T-helper 17 cell (primary cell): ENCODE data around the gene ASXL1. TPM values are rescaled to one million over a fixed set of nuclear protein-coding genes. Genes with fewer than 3 reads are reported as not detected.

Experiments
- ATAC-seq: fragments of 150-1000 bp; cut with Tn5 transposase; 2 replicates; pipeline ENCODE4 v1.10.0; 2021; ENCODE audit warnings: mild to moderate bottlenecking, moderate library complexity
- DNase-seq, 3 donors: peaks; one replicate each; pipeline versions ENCODE4 v3.0.0 to v3.0.0-alpha.2; 2020 to 2021
- H3K9me3 ChIP-seq: one replicate; pipeline ENCODE4 v1.7.0; 2013; ENCODE audit warnings: low read length, mild to moderate bottlenecking; ENCODE audit not compliant: control insufficient read depth, poor library complexity, severe bottlenecking
- H3K27ac Mint-ChIP-seq: one replicate; pipeline ENCODE4 v1.8.0; 2022; ENCODE audit warnings: mild to moderate bottlenecking, moderate library complexity, mixed read lengths
- H3K27me3 Mint-ChIP-seq: one replicate; pipeline ENCODE4 v1.8.0; 2022; ENCODE audit warnings: mixed read lengths
- H3K36me3 Mint-ChIP-seq: one replicate; pipeline ENCODE4 v1.8.0; 2022; ENCODE audit warnings: low read depth, mixed read lengths
- H3K4me1 Mint-ChIP-seq: one replicate; pipeline ENCODE4 v1.8.0; 2022; ENCODE audit warnings: mild to moderate bottlenecking, mixed read lengths
- H3K4me3 Mint-ChIP-seq: one replicate; pipeline ENCODE4 v1.8.0; 2022; ENCODE audit warnings: mild to moderate bottlenecking, moderate library complexity, mixed read lengths
- total RNA-seq, 4 donors: library from RNA in 2 of 4; stranded (reverse) in 2 of 4; gene quantifications; one replicate each; pipeline ENCODE4 v1.2.3 and lab custom pipeline; 2022 to 2026

The ASXL1 gene
- total RNA-seq, 2 donors from 2014 or later: 198 to 207 TPM

GRCh38 chr20:32411955-32412706 is 54.0 kb downstream of the ASXL1 start:
- H3K4me1 Mint-ChIP-seq: peaks cover 42% of the 10 kb centered on the region
- H3K36me3 Mint-ChIP-seq: peaks cover 6% of the 10 kb centered on the region
- H3K27ac Mint-ChIP-seq: peak overlapping the region; percentile 63
- no peaks in the 10 kb centered on the region for H3K27me3 Mint-ChIP-seq
- H3K4me3 Mint-ChIP-seq: no peak overlapping the region
- DNase-seq (no peak), ATAC-seq (no peak)
- no peaks in the 10 kb centered on the region for H3K9me3 ChIP-seq

DNA sequence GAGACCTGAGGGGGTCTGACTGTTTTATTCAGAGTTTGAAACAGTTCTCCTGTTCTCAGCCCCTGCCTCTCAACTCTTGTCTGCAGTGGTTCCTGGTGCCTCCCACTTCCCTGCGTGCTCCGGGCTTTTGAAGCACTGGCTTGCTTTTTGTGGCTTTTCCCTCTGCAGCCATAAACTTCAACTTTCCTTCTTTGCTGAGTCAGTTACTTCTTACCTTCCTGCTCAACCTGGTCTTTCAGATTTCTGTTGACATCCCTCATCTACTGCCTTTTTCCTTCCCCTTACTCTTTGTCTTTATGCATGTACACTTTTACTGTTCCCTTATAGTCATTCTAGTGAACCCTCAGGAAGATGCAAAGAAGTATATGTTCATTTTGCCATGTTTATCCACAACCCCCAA is 57.4 kb downstream of the ASXL1 start:
- H3K36me3 Mint-ChIP-seq: peaks cover 6% of the 10 kb centered on the region
- ATAC-seq (peak; percentile 12), DNase-seq (no peak)
- H3K27me3 Mint-ChIP-seq: no peaks in the 10 kb centered on the region
- H3K27ac Mint-ChIP-seq: peak overlapping the region; percentile 39
- H3K4me3 Mint-ChIP-seq: no peak overlapping the region
- H3K9me3 ChIP-seq: no peaks in the 10 kb centered on the region
- H3K4me1 Mint-ChIP-seq: peaks cover 40% of the 10 kb centered on the region

DNA sequence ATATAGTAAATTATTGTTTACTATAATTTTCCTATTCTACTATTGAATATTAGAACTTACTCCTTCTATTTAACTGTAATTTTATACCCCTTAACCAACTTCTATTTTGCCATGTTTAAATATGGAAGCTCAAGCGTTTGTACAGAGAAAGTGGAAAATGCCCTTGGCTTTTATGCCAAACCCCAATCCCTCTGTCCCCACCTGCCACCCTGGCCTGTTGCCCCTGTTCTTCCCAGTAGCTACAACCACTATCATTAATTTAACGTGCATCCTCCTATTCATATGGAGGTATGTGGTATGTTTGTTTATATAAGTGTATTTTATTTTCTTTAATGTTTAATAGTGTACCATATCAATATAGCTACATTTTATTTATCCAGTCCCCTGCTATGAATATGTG is 58.1 kb downstream of the ASXL1 start:
- no peak for ATAC-seq
- no peak for DNase-seq
- H3K27me3 Mint-ChIP-seq: no peaks in the 10 kb centered on the region
- H3K27ac Mint-ChIP-seq: peak overlapping the region; percentile 39
- H3K9me3 ChIP-seq: no peaks in the 10 kb centered on the region
- no peak overlapping the region for H3K4me3 Mint-ChIP-seq
- H3K4me1 Mint-ChIP-seq: peaks cover 43% of the 10 kb centered on the region
- H3K36me3 Mint-ChIP-seq: peaks cover 6% of the 10 kb centered on the region

DNA sequence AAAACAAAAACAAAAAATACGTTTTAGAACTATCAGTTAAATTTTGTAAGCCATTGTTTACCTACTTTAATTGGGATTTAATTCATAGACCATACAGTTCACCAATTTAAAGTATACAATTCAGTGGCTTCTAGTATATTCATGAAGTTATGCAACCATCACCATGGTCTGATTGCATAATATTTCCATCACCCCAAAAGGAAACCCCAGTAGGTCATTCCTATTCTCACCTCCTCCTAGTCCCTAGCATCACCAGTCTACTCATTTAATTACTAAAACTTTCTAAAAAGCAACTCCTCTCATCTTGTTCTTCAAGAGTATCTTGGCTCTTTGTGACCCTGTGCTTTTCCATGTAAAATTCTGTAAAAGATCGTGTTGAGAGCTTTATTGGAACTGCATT is 60.2 kb downstream of the ASXL1 start:
- H3K36me3 Mint-ChIP-seq: peaks cover 2% of the 10 kb centered on the region
- H3K4me3 Mint-ChIP-seq: no peak overlapping the region
- H3K27ac Mint-ChIP-seq: no peak overlapping the region
- no peaks in the 10 kb centered on the region for H3K9me3 ChIP-seq
- no peak for ATAC-seq
- peaks cover 30% of the 10 kb centered on the region for H3K4me1 Mint-ChIP-seq
- DNase-seq: no peak
- H3K27me3 Mint-ChIP-seq: no peaks in the 10 kb centered on the region

DNA sequence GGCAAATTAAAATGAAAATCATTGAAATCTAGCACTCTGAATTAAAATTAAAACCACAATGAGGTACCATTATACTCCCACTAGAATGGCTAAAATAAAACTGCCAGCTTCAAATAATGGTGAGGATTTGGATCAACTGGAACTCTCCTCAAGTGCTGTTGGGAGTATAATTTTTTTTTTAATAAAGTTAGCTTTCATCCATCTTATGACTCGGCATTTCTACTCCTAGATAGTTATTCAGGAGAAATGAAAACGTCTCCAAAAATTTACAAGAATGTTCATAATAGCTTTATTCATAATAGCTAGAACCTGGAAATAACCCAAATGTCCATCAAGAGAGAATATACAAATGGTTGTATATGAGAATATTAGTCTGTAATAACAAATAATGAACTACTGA is 63.2 kb downstream of the ASXL1 start:
- Mint-ChIP-seq H3K27me3 (no peaks in the 10 kb centered on the region), H3K4me1 (peaks cover 14% of the 10 kb centered on the region), H3K27ac (no peak overlapping the region), H3K4me3 (no peak overlapping the region), H3K36me3 (peaks cover 2% of the 10 kb centered on the region)
- DNase-seq (no peak), ATAC-seq (no peak)
- H3K9me3 ChIP-seq: no peaks in the 10 kb centered on the region

DNA sequence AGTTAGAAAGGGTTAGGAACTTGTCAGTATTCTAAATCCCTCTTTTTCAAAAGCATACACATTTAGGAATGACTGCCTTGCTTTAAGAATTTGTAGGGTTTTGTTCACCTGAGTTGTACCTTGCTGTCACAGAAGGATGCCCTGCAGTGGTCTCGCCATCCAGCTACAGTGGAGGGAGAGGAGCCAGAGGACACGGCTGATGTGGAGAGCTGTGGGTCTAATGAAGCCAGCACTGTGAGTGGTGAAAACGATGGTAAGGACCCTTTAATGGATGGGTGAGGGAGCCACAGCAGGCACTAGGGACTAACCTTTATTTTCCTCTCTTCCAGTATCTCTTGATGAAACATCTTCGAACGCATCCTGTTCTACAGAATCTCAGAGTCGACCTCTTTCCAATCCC is 69.9 kb downstream of the ASXL1 start:
- Mint-ChIP-seq H3K4me1 (peaks cover 19% of the 10 kb centered on the region), H3K4me3 (no peak overlapping the region), H3K27ac (peak overlapping the region; percentile 86), H3K27me3 (no peaks in the 10 kb centered on the region), H3K36me3 (peaks cover 20% of the 10 kb centered on the region)
- H3K9me3 ChIP-seq: no peaks in the 10 kb centered on the region
- ATAC-seq (no peak), DNase-seq (no peak)

- no peaks in the 10 kb centered on the region for H3K27me3 Mint-ChIP-seq
Observed at GRCh38 chr20:32429343-32429742, 71.2 kb downstream of the ASXL1 start.

GRCh38 chr20:32429745-32430360 is 71.7 kb downstream of the ASXL1 start:
- H3K4me3 Mint-ChIP-seq: no peak overlapping the region
- no peaks in the 10 kb centered on the region for H3K9me3 ChIP-seq
- no peaks in the 10 kb centered on the region for H3K27me3 Mint-ChIP-seq
- peak overlapping the region; percentile 29 for H3K27ac Mint-ChIP-seq
- ATAC-seq (no peak), DNase-seq (no peak)
- peaks cover 19% of the 10 kb centered on the region for H3K4me1 Mint-ChIP-seq
- peaks cover 21% of the 10 kb centered on the region for H3K36me3 Mint-ChIP-seq

More at GRCh38 chr20:32429343-32429742, 71.2 kb downstream of the ASXL1 start:
- Mint-ChIP-seq H3K4me3 (no peak overlapping the region), H3K36me3 (peaks cover 21% of the 10 kb centered on the region), H3K27ac (no peak overlapping the region), H3K4me1 (peaks cover 19% of the 10 kb centered on the region)
- DNase-seq (no peak), ATAC-seq (no peak)
- H3K9me3 ChIP-seq: no peaks in the 10 kb centered on the region

- Mint-ChIP-seq H3K27ac (no peak overlapping the region), H3K36me3 (peaks cover 18% of the 10 kb centered on the region)
- DNase-seq: no peak
Observed at GRCh38 chr20:32431457-32431856, 73.3 kb downstream of the ASXL1 start.

GRCh38 chr20:32432277-32432676 is 74.1 kb downstream of the ASXL1 start:
- H3K9me3 ChIP-seq: no peaks in the 10 kb centered on the region
- peak overlapping the region; percentile 19 for H3K27ac Mint-ChIP-seq
- ATAC-seq: no peak
- peaks cover 17% of the 10 kb centered on the region for H3K36me3 Mint-ChIP-seq
- no peak for DNase-seq
- H3K4me3 Mint-ChIP-seq: peak overlapping the region; percentile 12
- H3K4me1 Mint-ChIP-seq: peaks cover 14% of the 10 kb centered on the region
- no peaks in the 10 kb centered on the region for H3K27me3 Mint-ChIP-seq

More at GRCh38 chr20:32431457-32431856, 73.3 kb downstream of the ASXL1 start:
- Mint-ChIP-seq H3K4me1 (peaks cover 16% of the 10 kb centered on the region), H3K27me3 (no peaks in the 10 kb centered on the region), H3K4me3 (no peak overlapping the region)
- no peak for ATAC-seq
- no peaks in the 10 kb centered on the region for H3K9me3 ChIP-seq

DNA sequence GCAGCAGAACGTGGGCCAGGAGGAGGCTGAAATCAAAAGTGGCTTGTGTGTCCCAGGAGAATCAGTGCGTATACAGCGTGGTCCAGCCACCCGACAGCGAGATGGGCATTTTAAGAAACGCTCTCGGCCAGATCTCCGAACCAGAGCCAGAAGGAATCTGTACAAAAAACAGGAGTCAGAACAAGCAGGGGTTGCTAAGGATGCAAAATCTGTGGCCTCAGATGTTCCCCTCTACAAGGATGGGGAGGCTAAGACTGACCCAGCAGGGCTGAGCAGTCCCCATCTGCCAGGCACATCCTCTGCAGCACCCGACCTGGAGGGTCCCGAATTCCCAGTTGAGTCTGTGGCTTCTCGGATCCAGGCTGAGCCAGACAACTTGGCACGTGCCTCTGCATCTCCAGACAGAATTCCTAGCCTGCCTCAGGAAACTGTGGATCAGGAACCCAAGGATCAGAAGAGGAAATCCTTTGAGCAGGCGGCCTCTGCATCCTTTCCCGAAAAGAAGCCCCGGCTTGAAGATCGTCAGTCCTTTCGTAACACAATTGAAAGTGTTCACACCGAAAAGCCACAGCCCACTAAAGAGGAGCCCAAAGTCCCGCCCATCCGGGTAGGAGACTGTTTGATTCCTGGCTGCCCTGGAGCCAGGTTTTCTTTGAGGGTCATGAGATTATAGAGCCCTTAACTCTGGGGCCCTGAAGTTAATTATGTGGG is 75.3 kb downstream of the ASXL1 start:
- Mint-ChIP-seq H3K4me3 (peak overlapping the region; percentile 41), H3K36me3 (peaks cover 13% of the 10 kb centered on the region), H3K27me3 (no peaks in the 10 kb centered on the region), H3K4me1 (peaks cover 7% of the 10 kb centered on the region), H3K27ac (no peak overlapping the region)
- ATAC-seq (no peak), DNase-seq (no peak)
- no peaks in the 10 kb centered on the region for H3K9me3 ChIP-seq

DNA sequence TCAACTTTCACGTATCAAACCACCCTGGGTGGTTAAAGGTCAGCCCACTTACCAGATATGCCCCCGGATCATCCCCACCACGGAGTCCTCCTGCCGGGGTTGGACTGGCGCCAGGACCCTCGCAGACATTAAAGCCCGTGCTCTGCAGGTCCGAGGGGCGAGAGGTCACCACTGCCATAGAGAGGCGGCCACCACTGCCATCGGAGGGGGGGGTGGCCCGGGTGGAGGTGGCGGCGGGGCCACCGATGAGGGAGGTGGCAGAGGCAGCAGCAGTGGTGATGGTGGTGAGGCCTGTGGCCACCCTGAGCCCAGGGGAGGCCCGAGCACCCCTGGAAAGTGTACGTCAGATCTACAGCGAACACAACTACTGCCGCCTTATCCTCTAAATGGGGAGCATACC is 76.3 kb downstream of the ASXL1 start:
- H3K9me3 ChIP-seq: no peaks in the 10 kb centered on the region
- Mint-ChIP-seq H3K4me1 (peaks cover 10% of the 10 kb centered on the region), H3K4me3 (no peak overlapping the region), H3K36me3 (peaks cover 12% of the 10 kb centered on the region), H3K27ac (no peak overlapping the region), H3K27me3 (no peaks in the 10 kb centered on the region)
- DNase-seq (no peak), ATAC-seq (no peak)

DNA sequence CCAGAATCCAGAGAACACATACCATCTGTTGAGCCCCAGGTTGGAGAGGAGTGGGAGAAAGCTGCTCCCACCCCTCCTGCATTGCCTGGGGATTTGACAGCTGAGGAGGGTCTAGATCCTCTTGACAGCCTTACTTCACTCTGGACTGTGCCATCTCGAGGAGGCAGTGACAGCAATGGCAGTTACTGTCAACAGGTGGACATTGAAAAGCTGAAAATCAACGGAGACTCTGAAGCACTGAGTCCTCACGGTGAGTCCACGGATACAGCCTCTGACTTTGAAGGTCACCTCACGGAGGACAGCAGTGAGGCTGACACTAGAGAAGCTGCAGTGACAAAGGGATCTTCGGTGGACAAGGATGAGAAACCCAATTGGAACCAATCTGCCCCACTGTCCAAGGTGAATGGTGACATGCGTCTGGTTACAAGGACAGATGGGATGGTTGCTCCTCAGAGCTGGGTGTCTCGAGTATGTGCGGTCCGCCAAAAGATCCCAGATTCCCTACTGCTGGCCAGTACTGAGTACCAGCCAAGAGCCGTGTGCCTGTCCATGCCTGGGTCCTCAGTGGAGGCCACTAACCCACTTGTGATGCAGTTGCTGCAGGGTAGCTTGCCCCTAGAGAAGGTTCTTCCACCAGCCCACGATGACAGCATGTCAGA is 77.4 kb downstream of the ASXL1 start:
- Mint-ChIP-seq H3K36me3 (peaks cover 11% of the 10 kb centered on the region), H3K27me3 (no peaks in the 10 kb centered on the region), H3K27ac (no peak overlapping the region), H3K4me3 (no peak overlapping the region), H3K4me1 (peaks cover 13% of the 10 kb centered on the region)
- no peak for ATAC-seq
- no peaks in the 10 kb centered on the region for H3K9me3 ChIP-seq
- no peak for DNase-seq
